ENCODE measurements around the gene SNX32. TPM values are rescaled to one million over a fixed set of nuclear protein-coding genes. Genes with fewer than 3 reads are reported as not detected.

The SNX32 gene
- total and polyA plus RNA-seq, 2 of the 13 experiments (the other 11 are each of a cell fraction or from before 2014, with no cell fraction given) = 0.09 to 0.34 TPM

DNA sequence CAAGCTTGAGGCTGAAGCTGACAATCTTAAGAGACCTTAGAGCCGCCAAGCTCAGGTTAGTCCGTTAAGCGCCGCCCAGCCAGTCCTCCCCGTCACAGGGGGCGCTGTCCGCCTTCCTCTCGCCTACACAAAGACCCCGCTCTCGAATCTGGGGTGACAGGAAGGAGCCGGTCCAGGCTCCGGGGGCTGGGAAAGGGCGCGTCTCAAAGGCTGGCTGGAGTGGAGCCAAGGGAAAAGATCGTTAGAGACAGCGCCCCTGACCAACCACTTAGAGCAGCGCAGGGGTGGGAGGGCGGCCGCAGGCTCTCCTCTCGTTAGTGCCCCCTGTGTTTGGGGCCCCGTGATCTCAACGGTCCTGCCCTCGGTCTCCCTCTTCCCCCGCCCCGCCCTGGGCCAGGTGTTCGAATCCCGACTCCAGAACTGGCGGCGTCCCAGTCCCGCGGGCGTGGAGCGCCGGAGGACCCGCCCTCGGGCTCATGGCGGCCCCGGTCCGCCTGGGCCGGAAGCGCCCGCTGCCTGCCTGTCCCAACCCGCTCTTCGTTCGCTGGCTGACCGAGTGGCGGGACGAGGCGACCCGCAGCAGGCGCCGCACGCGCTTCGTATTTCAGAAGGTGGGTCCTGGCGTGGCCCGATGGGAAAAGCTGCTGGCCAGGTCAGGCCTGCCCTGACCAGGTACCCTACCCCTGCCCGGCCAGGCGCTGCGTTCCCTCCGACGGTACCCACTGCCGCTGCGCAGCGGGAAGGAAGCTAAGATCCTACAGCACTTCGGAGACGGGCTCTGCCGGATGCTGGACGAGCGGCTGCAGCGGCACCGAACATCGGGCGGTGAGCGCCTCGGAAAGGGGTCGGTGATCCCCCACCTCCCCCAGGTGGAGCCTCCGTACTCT is 26.8 kb downstream of the SNX32 start, which contains the start of gene MUS81 (continued):
- TF ChIP-seq, protein P1, sequence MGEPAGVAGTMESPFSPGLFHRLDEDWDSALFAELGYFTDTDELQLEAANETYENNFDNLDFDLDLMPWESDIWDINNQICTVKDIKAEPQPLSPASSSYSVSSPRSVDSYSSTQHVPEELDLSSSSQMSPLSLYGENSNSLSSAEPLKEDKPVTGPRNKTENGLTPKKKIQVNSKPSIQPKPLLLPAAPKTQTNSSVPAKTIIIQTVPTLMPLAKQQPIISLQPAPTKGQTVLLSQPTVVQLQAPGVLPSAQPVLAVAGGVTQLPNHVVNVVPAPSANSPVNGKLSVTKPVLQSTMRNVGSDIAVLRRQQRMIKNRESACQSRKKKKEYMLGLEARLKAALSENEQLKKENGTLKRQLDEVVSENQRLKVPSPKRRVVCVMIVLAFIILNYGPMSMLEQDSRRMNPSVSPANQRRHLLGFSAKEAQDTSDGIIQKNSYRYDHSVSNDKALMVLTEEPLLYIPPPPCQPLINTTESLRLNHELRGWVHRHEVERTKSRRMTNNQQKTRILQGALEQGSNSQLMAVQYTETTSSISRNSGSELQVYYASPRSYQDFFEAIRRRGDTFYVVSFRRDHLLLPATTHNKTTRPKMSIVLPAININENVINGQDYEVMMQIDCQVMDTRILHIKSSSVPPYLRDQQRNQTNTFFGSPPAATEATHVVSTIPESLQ (CRISPR knock-in tag; conservative IDR thresholded peaks at IDR 0.05) = no peak
- TF ChIP-seq ATF7-NPFF (CRISPR knock-in tag; IDR thresholded peaks at IDR 0.05; ENCODE audit: low read depth) = peak; percentile 62; the same call in 1 of the 2 replicates
- no peak for TF ChIP-seq NCOA5 (CRISPR knock-in tag; IDR thresholded peaks at IDR 0.05)
- peak; percentile 85; the same call in 1 of the 2 replicates for TF ChIP-seq ERF (CRISPR knock-in tag; IDR thresholded peaks at IDR 0.05)
- TF ChIP-seq NR2C2 (CRISPR knock-in tag; IDR thresholded peaks at IDR 0.05; ENCODE audit: borderline replicate concordance) = peak; percentile 91
- TF ChIP-seq LBX2 (CRISPR knock-in tag; IDR thresholded peaks at IDR 0.05; ENCODE audit: borderline replicate concordance) = no peak
- TF ChIP-seq CC2D1A (CRISPR knock-in tag; IDR thresholded peaks at IDR 0.05) = no peak
- TF ChIP-seq ZBTB46 (CRISPR knock-in tag; IDR thresholded peaks at IDR 0.05; ENCODE audit: borderline replicate concordance) = no peak
- TF ChIP-seq GTF2F1 (IDR thresholded peaks at IDR 0.05; ENCODE audit: low read length) = no peak
- TF ChIP-seq TOE1 (CRISPR knock-in tag; IDR thresholded peaks at IDR 0.05) = no peak
- peak; percentile 86 for TF ChIP-seq RBFOX2 (IDR thresholded peaks at IDR 0.05; ENCODE audit: low read depth, low read length)
- no peak for TF ChIP-seq SNAPC5 (CRISPR knock-in tag; IDR thresholded peaks at IDR 0.05; ENCODE audit: borderline replicate concordance)
- TF ChIP-seq WIZ (CRISPR knock-in tag; IDR thresholded peaks at IDR 0.05) = no peak
- no peak for TF ChIP-seq ZNF10 (CRISPR knock-in tag; IDR thresholded peaks at IDR 0.05; ENCODE audit: borderline replicate concordance, low read depth)
- TF ChIP-seq HCFC1 (IDR thresholded peaks at IDR 0.05; ENCODE audit: low read depth, low read length) = no peak
- no peak; the same call in 1 of the 2 replicates for TF ChIP-seq ZNF274 (CRISPR knock-in tag; IDR thresholded peaks at IDR 0.05)
- peak; percentile 73; the same call in 1 of the 2 replicates for TF ChIP-seq NAIF1 (CRISPR knock-in tag; IDR thresholded peaks at IDR 0.05; ENCODE audit: borderline replicate concordance)
- no peak for TF ChIP-seq NFKB2 (CRISPR knock-in tag; IDR thresholded peaks at IDR 0.05; ENCODE audit: borderline replicate concordance)
- TF ChIP-seq NPAS2 (CRISPR knock-in tag; IDR thresholded peaks at IDR 0.05; ENCODE audit: borderline replicate concordance) = no peak
- TF ChIP-seq, protein P2, sequence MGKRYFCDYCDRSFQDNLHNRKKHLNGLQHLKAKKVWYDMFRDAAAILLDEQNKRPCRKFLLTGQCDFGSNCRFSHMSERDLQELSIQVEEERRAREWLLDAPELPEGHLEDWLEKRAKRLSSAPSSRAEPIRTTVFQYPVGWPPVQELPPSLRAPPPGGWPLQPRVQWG (CRISPR knock-in tag; IDR thresholded peaks at IDR 0.05; ENCODE audit: borderline replicate concordance, low read depth) = no peak
- peak; percentile 75; the same call in 1 of the 2 replicates for TF ChIP-seq MEIS2 (CRISPR knock-in tag; IDR thresholded peaks at IDR 0.05)
- no peak for TF ChIP-seq ZNF556 (CRISPR knock-in tag; IDR thresholded peaks at IDR 0.05; ENCODE audit: borderline replicate concordance)
- TF ChIP-seq TGIF2 (CRISPR knock-in tag; IDR thresholded peaks at IDR 0.05) = peak; percentile 90
- peak; percentile 52 for TF ChIP-seq TAF15 (IDR thresholded peaks at IDR 0.05; ENCODE audit: low read depth, low read length, poor library complexity, severe bottlenecking)
- TF ChIP-seq HOXA3 (CRISPR knock-in tag; IDR thresholded peaks at IDR 0.05) = peak; percentile 87
- TF ChIP-seq ZNF329 (CRISPR knock-in tag; IDR thresholded peaks at IDR 0.05; ENCODE audit: low read depth) = 0 out of 2 replicates have a peak, but pooled peaks have one; percentile 31
